Epithelial cell of proximal tubule (primary cell): ENCODE measurements around the gene RNU5B-1. TPM values are rescaled to one million over a fixed set of nuclear protein-coding genes. Genes with fewer than 3 reads are reported as not detected.

ENCODE experiments used
- DNase-seq: peaks from one replicate; pipeline ENCODE4 v3.0.0-alpha.2; 2011; ENCODE audit warnings: low read depth
- H3K4me3 ChIP-seq: 2 replicates; pipeline ENCODE4 v1.5.1; 2011; ENCODE audit warnings: low read depth, mild to moderate bottlenecking, low read length
- CTCF ChIP-seq: conservative IDR thresholded peaks from 2 replicates; pipeline ENCODE4 v1.5.1; 2012; ENCODE audit warnings: low read depth, mild to moderate bottlenecking, low read length
- total RNA-seq: library from RNA; depleted of rRNA; stranded (reverse); fragments of >200 nt; gene quantifications from 2 replicates; pipeline ENCODE4 v1.2.3, GENCODE V29; 2015

Gene RNU5B-1
- total RNA-seq, 1 donor from 2014 or later, result not detected

GRCh38 chr15:65310431-65311137 is 6.1 kb downstream of the RNU5B-1 start:
- no peak for DNase-seq
- TF ChIP-seq CTCF, result no peak
- no peak overlapping the region for H3K4me3 ChIP-seq

GRCh38 chr15:65311760-65312159 is 7.3 kb downstream of the RNU5B-1 start:
- no peak overlapping the region for H3K4me3 ChIP-seq
- no peak for TF ChIP-seq CTCF
- no peak for DNase-seq

- TF ChIP-seq CTCF, result no peak
- no peak overlapping the region for H3K4me3 ChIP-seq
- no peak for DNase-seq
Observed at GRCh38 chr15:65312400-65312916, 8.0 kb downstream of the RNU5B-1 start.

GRCh38 chr15:65318870-65319356 is 14.4 kb downstream of the RNU5B-1 start:
- H3K4me3 ChIP-seq, result no peak overlapping the region
- peak; percentile 82 for TF ChIP-seq CTCF
- no peak for DNase-seq

- DNase-seq, result no peak
- no peak for TF ChIP-seq CTCF
- no peak overlapping the region for H3K4me3 ChIP-seq
Observed at GRCh38 chr15:65323071-65323511, 18.6 kb downstream of the RNU5B-1 start.

- no peak for TF ChIP-seq CTCF
- no peak for DNase-seq
Observed at GRCh38 chr15:65326117-65326526, 21.6 kb downstream of the RNU5B-1 start.

GRCh38 chr15:65326818-65327217 is 22.3 kb downstream of the RNU5B-1 start:
- no peak for DNase-seq
- TF ChIP-seq CTCF, result no peak
- no peak overlapping the region for H3K4me3 ChIP-seq

More at GRCh38 chr15:65326117-65326526, 21.6 kb downstream of the RNU5B-1 start:
- H3K4me3 ChIP-seq, result no peak overlapping the region
